GM12892 (cell line): ENCODE data around the gene KRT8.

Experiments
- DNase-seq: peaks from one replicate; pipeline ENCODE4 v3.0.0; 2011; ENCODE audit not compliant: insufficient read length
- FAIRE-seq: peaks from 2 replicates; lab custom pipeline; 2011; peaks lifted over from hg19 to GRCh38; lab: Jason Lieb, UNC
- POLR2A ChIP-seq: IDR thresholded peaks from 2 replicates; pipeline ENCODE4 v1.6.1; 2011; ENCODE audit warnings: low read depth, low read length, control low read depth
- POLR2AphosphoS5 ChIP-seq: IDR thresholded peaks from 2 replicates; pipeline ENCODE4 v1.6.1; 2011; ENCODE audit warnings: low read depth, low read length, control low read depth
- TAF1 ChIP-seq: IDR thresholded peaks from 2 replicates; pipeline ENCODE4 v1.6.1; 2011; ENCODE audit warnings: low read depth, mild to moderate bottlenecking, control low read depth, low read length, borderline replicate concordance

Gene KRT8

GRCh38 chr12:52921488-52922165 lies 16.8 kb upstream of the KRT8 start:
- TF ChIP-seq POLR2A (no peak), POLR2AphosphoS5 (no peak), TAF1 (no peak)
- DNase-seq (no peak), FAIRE-seq (no peak)

DNA sequence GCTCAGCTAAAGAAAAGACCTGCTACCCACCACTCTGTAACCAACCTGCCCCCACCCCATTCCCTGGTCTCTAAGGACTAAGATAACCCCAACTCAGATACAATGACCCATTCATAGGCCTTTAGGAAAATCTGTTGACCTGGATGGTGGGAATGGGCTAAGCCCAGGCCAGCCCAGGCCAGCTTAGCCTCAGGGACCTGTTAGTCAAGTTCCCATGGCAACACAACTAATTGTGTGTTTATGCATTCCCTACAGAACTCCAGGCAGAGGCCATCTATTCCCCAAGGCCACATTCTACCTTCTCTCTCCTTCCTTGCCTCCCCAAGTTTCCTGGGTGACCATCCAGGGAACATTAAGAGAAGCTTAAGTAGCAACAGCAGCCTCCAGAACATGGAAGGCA lies 16.1 kb upstream of the KRT8 start:
- FAIRE-seq (no peak), DNase-seq (no peak)
- TF ChIP-seq TAF1 (no peak), POLR2AphosphoS5 (no peak), POLR2A (no peak)

GRCh38 chr12:52918784-52919183 lies 13.9 kb upstream of the KRT8 start:
- no peak for FAIRE-seq
- TF ChIP-seq POLR2AphosphoS5 (no peak), TAF1 (no peak), POLR2A (no peak)
- no peak for DNase-seq

DNA sequence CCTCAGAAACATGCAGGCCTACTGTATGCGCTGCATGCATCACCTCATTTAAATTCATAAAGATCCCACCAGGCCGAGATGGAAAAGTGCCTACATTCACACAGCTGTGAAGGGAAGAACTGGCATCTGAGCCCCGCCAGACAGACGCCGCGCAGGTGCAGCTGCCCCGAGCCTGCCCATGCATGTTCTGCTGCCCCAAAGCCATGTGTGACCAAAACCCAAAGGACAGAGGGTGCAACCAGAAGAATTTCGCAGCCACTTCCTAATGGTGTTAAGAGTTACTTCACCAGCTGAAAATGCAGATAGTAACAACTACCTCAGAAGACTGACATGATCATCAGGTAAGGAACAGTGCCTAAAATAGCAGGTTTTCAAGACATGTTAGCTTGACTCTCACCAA lies 13.5 kb upstream of the KRT8 start:
- no peak for FAIRE-seq
- DNase-seq: no peak
- no peak for TF ChIP-seq POLR2AphosphoS5
- TF ChIP-seq TAF1: no peak
- no peak for TF ChIP-seq POLR2A

- FAIRE-seq: no peak
- no peak for TF ChIP-seq POLR2AphosphoS5
- no peak for DNase-seq
Measured at GRCh38 chr12:52917800-52918199, 12.9 kb upstream of the KRT8 start.

- FAIRE-seq (no peak), DNase-seq (no peak)
Measured at GRCh38 chr12:52916216-52916615, 11.3 kb upstream of the KRT8 start.

GRCh38 chr12:52915637-52916036 lies 10.8 kb upstream of the KRT8 start:
- DNase-seq: no peak
- no peak for TF ChIP-seq POLR2AphosphoS5
- TF ChIP-seq POLR2A: no peak
- no peak for TF ChIP-seq TAF1
- FAIRE-seq: no peak

More at GRCh38 chr12:52916216-52916615, 11.3 kb upstream of the KRT8 start:
- TF ChIP-seq POLR2A (no peak), POLR2AphosphoS5 (no peak), TAF1 (no peak)

DNA sequence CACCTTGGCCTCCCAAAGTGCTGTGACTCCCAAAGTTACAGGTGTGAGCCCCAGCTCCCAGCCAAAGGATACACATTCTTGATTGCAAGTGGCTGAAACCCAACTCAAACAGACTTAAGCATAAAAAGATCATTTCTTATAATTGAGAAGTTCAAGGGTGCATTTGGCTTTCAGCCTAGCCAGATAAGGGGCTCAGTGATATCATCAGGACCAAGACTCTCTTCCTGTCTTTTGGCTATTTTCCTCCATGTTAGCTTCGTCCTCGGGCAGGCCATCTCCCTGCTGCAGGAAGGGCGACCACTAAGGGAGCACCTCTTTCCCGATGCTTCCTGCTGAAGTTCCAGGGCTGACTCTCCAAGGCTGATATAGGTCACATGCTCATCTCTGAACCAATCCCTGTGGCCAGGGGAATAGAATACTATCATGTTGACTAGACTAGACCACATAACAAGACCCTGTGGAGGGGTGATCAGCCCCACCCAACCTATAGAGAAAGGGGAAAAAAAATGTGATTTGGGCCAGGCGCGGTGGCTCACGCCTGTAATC lies 9.8 kb upstream of the KRT8 start:
- DNase-seq (no peak), FAIRE-seq (no peak)
- no peak for TF ChIP-seq POLR2AphosphoS5
- TF ChIP-seq POLR2A: no peak
- TF ChIP-seq TAF1: no peak

GRCh38 chr12:52913431-52913821 lies 8.6 kb upstream of the KRT8 start:
- no peak for DNase-seq
- TF ChIP-seq POLR2AphosphoS5 (no peak), POLR2A (no peak), TAF1 (no peak)
- FAIRE-seq: no peak

GRCh38 chr12:52912711-52913430 lies 8.0 kb upstream of the KRT8 start:
- DNase-seq: no peak
- no peak for TF ChIP-seq POLR2A
- TF ChIP-seq POLR2AphosphoS5: no peak
- TF ChIP-seq TAF1: no peak
- FAIRE-seq: no peak

- no peak for TF ChIP-seq POLR2A
- no peak for TF ChIP-seq TAF1
- no peak for TF ChIP-seq POLR2AphosphoS5
- no peak for FAIRE-seq
Measured at GRCh38 chr12:52910248-52910883, 5.5 kb upstream of the KRT8 start.

More at GRCh38 chr12:52910248-52910883, 5.5 kb upstream of the KRT8 start:
- DNase-seq: no peak
